HepG2 (cell line): Measurements from ENCODE around the gene EDC3. TPM values are rescaled to one million over a fixed set of nuclear protein-coding genes. Genes with fewer than 3 reads are reported as not detected.

Source experiments
- AFF4 ChIP-seq: sonication (generic); formaldehyde crosslinking; IDR thresholded peaks from 2 replicates; pipeline ENCODE4 v1.4.0; 2020; ENCODE audit warnings: missing genetic modification reagents
- CBFB ChIP-seq: sonication (generic); formaldehyde crosslinking; IDR thresholded peaks from 2 replicates; pipeline ENCODE4 v1.4.0; 2020; ENCODE audit warnings: missing genetic modification reagents
- FOSL2 ChIP-seq: sonication (generic); formaldehyde crosslinking; IDR thresholded peaks from 2 replicates; pipeline ENCODE4 v1.4.0; 2020; ENCODE audit warnings: missing genetic modification reagents
- HOXD1 ChIP-seq: sonication (generic); formaldehyde crosslinking; IDR thresholded peaks from 2 replicates; pipeline ENCODE4 v1.5.0; 2020; ENCODE audit warnings: missing genetic modification reagents
- RARA ChIP-seq: IDR thresholded peaks from 2 replicates; pipeline ENCODE4 v1.6.1; 2016; ENCODE audit warnings: missing genetic modification reagents, missing compliant biosample characterization
- RBM39 ChIP-seq: fragments of 200-400 bp; formaldehyde crosslinking; IDR thresholded peaks from one replicate; pipeline ENCODE4 v1.6.1; 2018; ENCODE audit warnings: antibody characterized with exemption, mild to moderate bottlenecking, low read depth, low read length; ENCODE audit not compliant: poor library complexity, severe bottlenecking
- TBX2 ChIP-seq: sonication (generic); formaldehyde crosslinking; IDR thresholded peaks from 2 replicates; pipeline ENCODE4 v1.5.0; 2020; ENCODE audit warnings: missing genetic modification reagents, mild to moderate bottlenecking, borderline replicate concordance
- ZBTB33 ChIP-seq: sonication (generic); formaldehyde crosslinking; IDR thresholded peaks from 2 replicates; pipeline ENCODE4 v1.4.0; 2020; ENCODE audit warnings: missing genetic modification reagents
- ZNF335 ChIP-seq: sonication (generic); formaldehyde crosslinking; IDR thresholded peaks from 2 replicates; pipeline ENCODE4 v1.4.0; 2020; ENCODE audit warnings: missing genetic modification reagents
- ZNF44 ChIP-seq: sonication (generic); formaldehyde crosslinking; IDR thresholded peaks from 2 replicates; pipeline ENCODE4 v1.5.1; 2020; ENCODE audit warnings: mild to moderate bottlenecking, missing genetic modification reagents
- ZNF572 ChIP-seq: sonication (generic); formaldehyde crosslinking; IDR thresholded peaks from 2 replicates; pipeline ENCODE4 v1.5.1; 2020; ENCODE audit warnings: mild to moderate bottlenecking, missing genetic modification reagents
- ZNF580 ChIP-seq: IDR thresholded peaks from 2 replicates; pipeline ENCODE4 v1.6.1; 2016; ENCODE audit warnings: low read depth, borderline replicate concordance
- ZNF776 ChIP-seq: sonication (generic); formaldehyde crosslinking; IDR thresholded peaks from 2 replicates; pipeline ENCODE4 v1.4.0; 2020; ENCODE audit warnings: mild to moderate bottlenecking, missing genetic modification reagents
- polyA plus RNA-seq, 8 experiments: library from polyadenylated mRNA; depleted of rRNA in 3 of 8; stranded (reverse) in 7 of 8; unstranded in 1 of 8; fragments of >200 nt; fragmentation: Illumina TruSeq in 4 of 8; extraction: Trizol in 4 of 8; gene quantifications; 2 replicates each; pipeline versions ENCODE4 v1.2.1 to v1.2.3, GENCODE V29; 2011 to 2016; ENCODE audit warnings: low read depth in 4 of 8, missing spikeins in 1 of 8, mixed read lengths in 1 of 8; ENCODE audit not compliant: insufficient read depth in 1 of 8
- total RNA-seq, 5 experiments: library from RNA; depleted of rRNA; stranded (reverse); fragments of >200 nt; fragmentation: Illumina TruSeq; extraction: Trizol; gene quantifications; 2 replicates each; pipeline ENCODE4 v1.2.3, GENCODE V29; 2016; ENCODE audit warnings: low read depth in 1 of 5
- TF ChIP-seq, protein P1 (sequence below): sonication (generic); formaldehyde crosslinking; IDR thresholded peaks from 2 replicates; pipeline ENCODE4 v1.5.1; 2020; ENCODE audit warnings: missing genetic modification reagents, mild to moderate bottlenecking, borderline replicate concordance

EDC3 gene
- total and polyA plus RNA-seq, 2 of the 13 experiments (the other 11 are each of a cell fraction or from before 2014, with no cell fraction given), result 17.4 to 32.0 TPM

DNA sequence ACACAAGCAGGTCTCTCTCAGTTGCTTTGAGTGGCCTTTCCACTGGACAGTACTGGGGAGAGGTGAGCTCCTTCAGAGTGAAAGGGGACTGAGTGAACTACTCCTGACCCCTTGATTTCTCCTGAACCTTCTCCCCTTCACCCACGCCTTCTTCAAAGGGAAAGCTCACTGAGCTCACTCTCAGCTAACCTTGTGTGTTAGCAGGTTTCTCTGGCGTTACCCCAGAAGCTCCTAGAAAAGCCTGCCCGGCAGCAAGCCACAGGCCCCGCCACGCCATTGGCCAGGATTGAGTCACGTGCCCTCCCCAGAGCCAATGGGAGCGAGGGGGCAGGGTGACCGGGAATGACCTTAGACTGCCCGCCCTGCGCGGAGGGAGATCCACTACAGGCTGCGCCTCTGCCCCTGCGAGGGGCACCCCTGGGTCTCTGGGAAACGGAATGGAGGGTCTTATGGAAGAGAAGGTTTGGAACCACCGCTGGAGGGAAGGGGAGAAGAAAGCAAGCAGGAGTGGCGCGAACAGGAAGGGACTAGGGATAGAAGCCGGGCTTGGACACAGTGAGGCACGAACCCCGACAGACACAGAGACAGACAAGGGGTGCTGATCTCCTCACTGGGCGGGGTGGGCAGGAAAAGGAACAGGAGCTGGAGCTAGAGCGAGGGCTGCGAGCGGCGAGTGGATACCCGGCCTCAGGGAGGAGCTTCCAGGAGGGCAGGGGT, 97.5 kb downstream of the EDC3 start (continued):
- TF ChIP-seq AFF4 (CRISPR knock-in tag), result 0 out of 2 replicates have a peak, but pooled peaks have one; percentile 61
- TF ChIP-seq, protein P1, sequence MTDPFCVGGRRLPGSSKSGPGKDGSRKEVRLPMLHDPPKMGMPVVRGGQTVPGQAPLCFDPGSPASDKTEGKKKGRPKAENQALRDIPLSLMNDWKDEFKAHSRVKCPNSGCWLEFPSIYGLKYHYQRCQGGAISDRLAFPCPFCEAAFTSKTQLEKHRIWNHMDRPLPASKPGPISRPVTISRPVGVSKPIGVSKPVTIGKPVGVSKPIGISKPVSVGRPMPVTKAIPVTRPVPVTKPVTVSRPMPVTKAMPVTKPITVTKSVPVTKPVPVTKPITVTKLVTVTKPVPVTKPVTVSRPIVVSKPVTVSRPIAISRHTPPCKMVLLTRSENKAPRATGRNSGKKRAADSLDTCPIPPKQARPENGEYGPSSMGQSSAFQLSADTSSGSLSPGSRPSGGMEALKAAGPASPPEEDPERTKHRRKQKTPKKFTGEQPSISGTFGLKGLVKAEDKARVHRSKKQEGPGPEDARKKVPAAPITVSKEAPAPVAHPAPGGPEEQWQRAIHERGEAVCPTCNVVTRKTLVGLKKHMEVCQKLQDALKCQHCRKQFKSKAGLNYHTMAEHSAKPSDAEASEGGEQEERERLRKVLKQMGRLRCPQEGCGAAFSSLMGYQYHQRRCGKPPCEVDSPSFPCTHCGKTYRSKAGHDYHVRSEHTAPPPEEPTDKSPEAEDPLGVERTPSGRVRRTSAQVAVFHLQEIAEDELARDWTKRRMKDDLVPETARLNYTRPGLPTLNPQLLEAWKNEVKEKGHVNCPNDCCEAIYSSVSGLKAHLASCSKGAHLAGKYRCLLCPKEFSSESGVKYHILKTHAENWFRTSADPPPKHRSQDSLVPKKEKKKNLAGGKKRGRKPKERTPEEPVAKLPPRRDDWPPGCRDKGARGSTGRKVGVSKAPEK, result no peak; the same call in 1 of the 2 replicates
- TF ChIP-seq ZNF572 (CRISPR knock-in tag), result peak; percentile 66; the same call in 1 of the 2 replicates
- no peak for TF ChIP-seq ZNF44 (CRISPR knock-in tag)
- TF ChIP-seq ZNF580 (CRISPR knock-in tag), result peak; percentile 74; the same call in 1 of the 2 replicates
- peak; percentile 74; the same call in 1 of the 2 replicates for TF ChIP-seq ZNF776 (CRISPR knock-in tag)
- no peak; the same call in 1 of the 2 replicates for TF ChIP-seq CBFB (CRISPR knock-in tag)
- no peak for TF ChIP-seq HOXD1 (CRISPR knock-in tag)
- no peak for TF ChIP-seq RBM39
- peak; percentile 21; the same call in 1 of the 2 replicates for TF ChIP-seq ZBTB33 (CRISPR knock-in tag)
- peak; percentile 46; the same call in 1 of the 2 replicates for TF ChIP-seq ZNF335
- peak; percentile 57; the same call in 1 of the 2 replicates for TF ChIP-seq RARA (CRISPR knock-in tag)
- TF ChIP-seq FOSL2 (CRISPR knock-in tag), result peak; percentile 37; the same call in 1 of the 2 replicates
- TF ChIP-seq TBX2 (CRISPR knock-in tag), result no peak; the same call in none of the 2 replicates
